Neuronal stem cell (in vitro differentiated cells): ENCODE measurements around the gene GLIS1.

Experiments
- DNase-seq: peaks from one replicate; pipeline ENCODE4 v3.0.0-alpha.2; 2013; ENCODE audit warnings: low spot score
- H2AFZ ChIP-seq: one replicate; pipeline ENCODE4 v1.6.1; 2013; ENCODE audit warnings: mild to moderate bottlenecking, low read length, inconsistent platforms
- H2AK5ac ChIP-seq: 2 replicates; pipeline ENCODE4 v1.6.1; 2013; ENCODE audit warnings: low read depth, mild to moderate bottlenecking, inconsistent platforms, low read length, moderate library complexity, mixed read lengths
- H2BK120ac ChIP-seq: 2 replicates; pipeline ENCODE4 v1.6.1; 2013; ENCODE audit warnings: low read depth, mild to moderate bottlenecking, inconsistent platforms, low read length, moderate library complexity, mixed read lengths
- H2BK12ac ChIP-seq: one replicate; pipeline ENCODE4 v1.6.1; 2013; ENCODE audit warnings: low read length, inconsistent platforms
- H2BK15ac ChIP-seq: 2 replicates; pipeline ENCODE4 v1.6.1; 2013; ENCODE audit warnings: mild to moderate bottlenecking, low read length, inconsistent platforms, mixed read lengths
- H2BK5ac ChIP-seq: one replicate; pipeline ENCODE4 v1.6.1; 2013; ENCODE audit warnings: inconsistent platforms, mild to moderate bottlenecking, low read length, moderate library complexity
- H3K14ac ChIP-seq: one replicate; pipeline ENCODE4 v1.6.1; 2013; ENCODE audit warnings: low read length, inconsistent platforms
- H3K18ac ChIP-seq: 2 replicates; pipeline ENCODE4 v1.6.1; 2013; ENCODE audit warnings: low read length, inconsistent platforms
- H3K23ac ChIP-seq: 2 replicates; pipeline ENCODE4 v1.6.1; 2013; ENCODE audit warnings: low read depth, mild to moderate bottlenecking, mixed read lengths, low read length, inconsistent platforms; ENCODE audit not compliant: poor library complexity
- H3K27ac ChIP-seq: replicated peaks from 3 replicates; pipeline ENCODE4 v1.5.1; 2013; ENCODE audit warnings: low read length, inconsistent platforms
- H3K27me3 ChIP-seq, 3 experiments: 2 replicates each; pipeline ENCODE4 v1.6.1; 2013; ENCODE audit warnings: low read length in 3 of 3, mild to moderate bottlenecking in 2 of 3, inconsistent platforms in 1 of 3, low read depth in 1 of 3, mixed read lengths in 1 of 3, moderate library complexity in 1 of 3; ENCODE audit not compliant: control insufficient read depth in 3 of 3, insufficient read depth in 3 of 3
- H3K36me3 ChIP-seq, 2 donors: replicated peaks in 1 of 2; 2 replicates each; pipeline ENCODE4 v1.6.1; 2013; ENCODE audit warnings: low read length in 2 of 2; ENCODE audit not compliant: control insufficient read depth in 2 of 2, insufficient read depth in 2 of 2
- H3K4ac ChIP-seq: 2 replicates; pipeline ENCODE4 v1.6.1; 2013; ENCODE audit warnings: inconsistent platforms, mild to moderate bottlenecking, low read length, moderate library complexity
- H3K4me1 ChIP-seq, 2 donors: 1 replicate in 1 of 2; 2 replicates in 1 of 2; pipeline ENCODE4 v1.6.1; 2013; ENCODE audit warnings: low read length in 2 of 2, low read depth in 1 of 2; ENCODE audit not compliant: control insufficient read depth in 2 of 2, insufficient read depth in 1 of 2
- H3K4me2 ChIP-seq: one replicate; pipeline ENCODE4 v1.6.1; 2013; ENCODE audit warnings: mild to moderate bottlenecking, low read length, inconsistent platforms; ENCODE audit not compliant: insufficient read depth, poor library complexity, severe bottlenecking
- H3K4me3 ChIP-seq, 2 donors: 2 replicates each; pipeline ENCODE4 v1.5.1; 2013; ENCODE audit warnings: low read length in 2 of 2, mild to moderate bottlenecking in 2 of 2, inconsistent platforms in 1 of 2, moderate library complexity in 1 of 2
- H3K79me1 ChIP-seq: one replicate; pipeline ENCODE4 v1.6.1; 2013; ENCODE audit warnings: low read depth, mild to moderate bottlenecking, inconsistent platforms, low read length, moderate library complexity
- H3K9ac ChIP-seq: one replicate; pipeline ENCODE4 v1.6.1; 2013; ENCODE audit warnings: mild to moderate bottlenecking, low read depth, low read length, inconsistent platforms; ENCODE audit not compliant: poor library complexity
- H3K9me3 ChIP-seq, 2 donors: replicated peaks in 1 of 2; 2 replicates each; pipeline versions ENCODE3 to v1.6.1; 2013; ENCODE audit warnings: low read length in 2 of 2, mild to moderate bottlenecking in 2 of 2, inconsistent platforms in 1 of 2, low read depth in 1 of 2, mixed read lengths in 1 of 2, moderate library complexity in 1 of 2; ENCODE audit not compliant: control insufficient read depth in 2 of 2, insufficient read depth in 1 of 2
- H4K8ac ChIP-seq: one replicate; pipeline ENCODE4 v1.6.1; 2013; ENCODE audit warnings: low read depth, mild to moderate bottlenecking, inconsistent platforms, low read length, moderate library complexity
- H4K91ac ChIP-seq: one replicate; pipeline ENCODE4 v1.6.1; 2013; ENCODE audit warnings: low read length, low read depth, mild to moderate bottlenecking, inconsistent platforms; ENCODE audit not compliant: poor library complexity
- WGBS, 2 donors: extraction: QIAGEN DNeasy Blood & Tissue Kit; methylation state at CpG; one replicate each; pipeline ENCODE4 v1.1.7; 2013; ENCODE audit warnings: missing lambda C conversion rate in 2 of 2, mixed read lengths in 1 of 2; ENCODE audit not compliant: insufficient read length in 2 of 2, insufficient replicate concordance in 1 of 2; ENCODE audit errors: extremely low coverage in 2 of 2; 5-methylcytosine and 5-hydroxymethylcytosine counted together

The GLIS1 gene

DNA sequence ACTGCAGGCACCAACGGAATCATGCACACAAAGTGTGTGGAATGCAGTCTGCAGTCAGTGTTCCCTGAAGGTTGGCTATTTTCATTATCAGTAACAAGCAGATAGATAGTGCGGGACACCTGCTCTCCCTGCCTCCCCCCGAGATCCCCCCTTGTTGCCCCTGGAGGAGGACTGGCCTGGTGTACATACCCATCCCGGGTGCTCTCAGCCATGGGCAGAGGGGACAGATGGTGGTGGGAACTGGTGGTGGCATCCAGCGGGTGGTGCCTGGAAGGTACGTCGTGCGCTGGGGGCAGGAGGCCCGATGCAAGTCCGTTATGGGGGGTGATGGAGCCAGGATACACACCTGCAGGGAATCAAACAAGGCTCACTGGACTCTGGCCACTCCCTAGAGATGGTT lies 224.5 kb downstream of the GLIS1 start:
- Histone ChIP-seq H3K23ac (no peak overlapping the region), H3K27me3 (peaks cover 0 to 28% (median 0%) of the 10 kb centered on the region in 3 experiments), H3K27ac (no peak overlapping the region), H3K4me2 (no peak overlapping the region), H3K9ac (no peak overlapping the region), H2BK15ac (peak overlapping the region; percentile 59), H4K91ac (no peak overlapping the region), H3K4me3 (no peak overlapping the region), H2AK5ac (peak overlapping the region; percentile 24), H3K79me1 (no peaks in the 10 kb centered on the region), H3K18ac (peak overlapping the region; percentile 20), H2BK12ac (no peak overlapping the region), H2AFZ (no peak overlapping the region), H3K9me3 (no peaks in the 10 kb centered on the region), H4K8ac (no peak overlapping the region), H2BK120ac (peak overlapping the region; percentile 56), H3K4me1 (peaks cover 2 to 8% of the 10 kb centered on the region in 2 donors), H3K14ac (no peak overlapping the region), H3K4ac (no peak overlapping the region), H2BK5ac (no peak overlapping the region), H3K36me3 (no peaks in the 10 kb centered on the region)
- no CpG with 5 or more reads among the region's 10 CpGs for WGBS, 2 donors
- no peak for DNase-seq

DNA sequence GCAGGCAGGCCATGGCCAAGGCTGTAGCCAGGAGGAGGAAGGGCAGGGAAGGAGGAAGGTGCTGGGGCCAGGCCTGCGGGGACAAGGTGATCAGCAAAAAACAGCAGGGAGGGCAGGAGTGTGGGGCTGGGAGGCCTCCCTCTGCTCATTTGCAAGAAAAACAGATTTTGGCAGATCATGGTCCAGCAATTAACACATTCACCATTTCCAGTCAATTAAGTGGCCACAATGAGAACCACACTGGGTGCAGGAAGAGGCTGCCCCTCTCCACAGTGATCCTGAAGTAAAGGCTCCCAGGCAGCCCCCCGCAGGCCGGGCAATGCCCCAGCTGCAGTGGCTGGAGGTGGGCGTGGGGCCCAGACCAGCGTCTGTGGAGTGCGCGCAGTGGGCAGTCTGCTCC lies 225.1 kb downstream of the GLIS1 start:
- Histone ChIP-seq H3K27me3 (peaks cover 0 to 23% (median 0%) of the 10 kb centered on the region in 3 experiments), H4K91ac (no peak overlapping the region), H2BK12ac (no peak overlapping the region), H3K23ac (peak overlapping the region; percentile 50), H3K18ac (peak overlapping the region; percentile 74), H3K9ac (no peak overlapping the region), H3K9me3 (no peaks in the 10 kb centered on the region), H2BK120ac (no peak overlapping the region), H2AK5ac (peak overlapping the region; percentile 79), H3K79me1 (no peaks in the 10 kb centered on the region), H3K4ac (peak overlapping the region; percentile 27), H3K36me3 (no peaks in the 10 kb centered on the region), H3K4me1 (peaks cover 6 to 10% of the 10 kb centered on the region in 2 donors), H2AFZ (no peak overlapping the region), H3K27ac (no peak overlapping the region), H3K4me2 (no peak overlapping the region), H3K4me3 (no peak overlapping the region), H2BK5ac (peak overlapping the region; percentile 57), H4K8ac (no peak overlapping the region), H2BK15ac (peak overlapping the region; percentile 59), H3K14ac (no peak overlapping the region)
- no peak for DNase-seq
- no CpG with 5 or more reads among the region's 7 CpGs for WGBS, 2 donors

GRCh38 chr1:53512807-53513755 lies 225.9 kb downstream of the GLIS1 start:
- H3K23ac ChIP-seq: peak overlapping the region; percentile 50
- no peak overlapping the region for H3K4me2 ChIP-seq
- peak overlapping the region; percentile 27 for H3K4ac ChIP-seq
- no peak for DNase-seq
- H4K8ac ChIP-seq: no peak overlapping the region
- H3K36me3 ChIP-seq: no peaks in the 10 kb centered on the region
- peak overlapping the region; percentile 79 for H2AK5ac ChIP-seq
- no peaks in the 10 kb centered on the region for H3K79me1 ChIP-seq
- H2BK5ac ChIP-seq: peak overlapping the region; percentile 57
- H2AFZ ChIP-seq: no peak overlapping the region
- H2BK120ac ChIP-seq: peak overlapping the region; percentile 24
- no peak overlapping the region for H3K4me3 ChIP-seq
- no peak overlapping the region for H4K91ac ChIP-seq
- peak overlapping the region; percentile 75 for H3K14ac ChIP-seq
- H3K27me3 ChIP-seq: peaks cover 0 to 15% (median 0%) of the 10 kb centered on the region in 3 experiments
- WGBS, 2 donors: no CpG with 5 or more reads among the region's 22 CpGs
- peak overlapping the region; percentile 77 for H3K18ac ChIP-seq
- peak overlapping the region; percentile 30 for H3K9ac ChIP-seq
- no peaks in the 10 kb centered on the region for H3K9me3 ChIP-seq
- peak overlapping the region; percentile 93 for H2BK12ac ChIP-seq
- H3K4me1 ChIP-seq: peaks cover 6 to 10% of the 10 kb centered on the region in 2 donors
- H3K27ac ChIP-seq: no peak overlapping the region
- H2BK15ac ChIP-seq: peak overlapping the region; percentile 60
